WTC11 (cell line): ENCODE data around the gene KCNT1.

ENCODE experiments used
- CTCF ChIP-seq: fragments of 200-600 bp; IDR thresholded peaks from 2 replicates; pipeline ENCODE4 v1.8.0; 2022; ENCODE audit warnings: antibody characterized with exemption
- E2F4 ChIP-seq: sonication (generic); formaldehyde crosslinking; IDR thresholded peaks from 2 replicates; pipeline ENCODE4 v1.8.1; 2022; ENCODE audit warnings: low read depth, mild to moderate bottlenecking, moderate library complexity, missing genetic modification reagents, borderline replicate concordance
- FOXK1 ChIP-seq: sonication (generic); formaldehyde crosslinking; IDR thresholded peaks from 2 replicates; pipeline ENCODE4 v1.8.0; 2022; ENCODE audit warnings: mild to moderate bottlenecking, moderate library complexity, missing genetic modification reagents
- RELA ChIP-seq: sonication (generic); formaldehyde crosslinking; IDR thresholded peaks from 2 replicates; pipeline ENCODE4 v1.8.1; 2022; ENCODE audit warnings: missing genetic modification reagents, mild to moderate bottlenecking, borderline replicate concordance
- USF1 ChIP-seq: sonication (generic); formaldehyde crosslinking; IDR thresholded peaks from 2 replicates; pipeline ENCODE4 v1.8.0; 2022; ENCODE audit warnings: mild to moderate bottlenecking, missing genetic modification reagents

- no peak for TF ChIP-seq E2F4 (CRISPR knock-in tag)
- no peak for TF ChIP-seq CTCF
- no peak for TF ChIP-seq RELA
- no peak for TF ChIP-seq USF1 (CRISPR knock-in tag)
- TF ChIP-seq FOXK1 (CRISPR knock-in tag), result no peak
Observed at GRCh38 chr9:135774239-135774747, 72.3 kb downstream of the KCNT1 start.
